SU-DHL-6 (cell line): Measurements from ENCODE around the gene FAIM.
"Not testable (repeated sequence)": the region's sequence is repeated elsewhere in the genome, so short reads cannot be mapped to it uniquely, and the experiment has no call there.

Experiments used
- H2AFZ ChIP-seq: fragments of 200-600 bp; sonication (generic); 2 replicates; pipeline ENCODE4 v1.6.1; 2014; ENCODE audit warnings: low read depth, mild to moderate bottlenecking, moderate library complexity, mixed read lengths, antibody characterized with exemption, low read length; ENCODE audit not compliant: severe bottlenecking
- H3F3A ChIP-seq: fragments of 200-600 bp; shearing (Covaris generic); 2 replicates; pipeline ENCODE4 v1.6.0; 2016; ENCODE audit warnings: antibody characterized with exemption, mild to moderate bottlenecking; ENCODE audit not compliant: insufficient read depth
- H3K27ac ChIP-seq: fragments of 200-600 bp; sonication (generic); 2 replicates; pipeline ENCODE4 v1.5.1; 2016; ENCODE audit warnings: low read depth, mild to moderate bottlenecking, low read length, moderate library complexity, mixed read lengths
- H3K27me3 ChIP-seq: fragments of 200-600 bp; sonication (generic), shearing (Covaris generic); 2 replicates; pipeline ENCODE4 v1.6.0; 2014; ENCODE audit warnings: mild to moderate bottlenecking, low read length
- H3K36me3 ChIP-seq: fragments of 200-600 bp; sonication (generic); 2 replicates; pipeline ENCODE4 v1.6.1; 2014; ENCODE audit warnings: mild to moderate bottlenecking, low read length, mixed read lengths
- H3K4me2 ChIP-seq: fragments of 300-600, 200-600 bp; shearing (Covaris generic), sonication (generic); 2 replicates; pipeline ENCODE4 v1.6.0; 2014; ENCODE audit warnings: low read length, low read depth, mild to moderate bottlenecking; ENCODE audit not compliant: poor library complexity, severe bottlenecking
- H3K4me3 ChIP-seq: fragments of 200-600 bp; sonication (generic); 2 replicates; pipeline ENCODE4 v1.5.1; 2014; ENCODE audit warnings: antibody characterized with exemption, low read length, mild to moderate bottlenecking, mixed read lengths; ENCODE audit not compliant: insufficient read depth, poor library complexity, severe bottlenecking
- H3K79me2 ChIP-seq: fragments of 200-600 bp; sonication (generic); 2 replicates; pipeline ENCODE4 v1.6.1; 2014; ENCODE audit warnings: mild to moderate bottlenecking, low read length, moderate library complexity; ENCODE audit not compliant: insufficient read depth
- H3K9ac ChIP-seq: fragments of 200-600 bp; sonication (generic); 2 replicates; pipeline ENCODE4 v1.7.0; 2014; ENCODE audit warnings: mild to moderate bottlenecking, low read length
- H3K9me2 ChIP-seq: fragments of 200-600 bp; sonication (generic); replicated peaks from 2 replicates; pipeline ENCODE4 v1.6.1; 2014; ENCODE audit warnings: low read length; ENCODE audit not compliant: insufficient read depth
- H3K9me3 ChIP-seq: fragments of 200-600 bp; sonication (generic); 2 replicates; pipeline ENCODE4 v1.6.1; 2014; ENCODE audit warnings: low read length, mixed read lengths; ENCODE audit not compliant: insufficient read depth
- H4K20me1 ChIP-seq: fragments of 200-600 bp; sonication (generic); 2 replicates; pipeline ENCODE4 v1.6.1; 2014; ENCODE audit warnings: low read depth, mild to moderate bottlenecking, antibody characterized with exemption, low read length, moderate library complexity, mixed read lengths
- EZH2phosphoT487 ChIP-seq: fragments of 200-600 bp; sonication (generic), shearing (Covaris generic); conservative IDR thresholded peaks from 2 replicates; pipeline ENCODE4 v1.6.1; 2018; ENCODE audit warnings: mild to moderate bottlenecking, antibody characterized with exemption, low read length, moderate library complexity, mixed read lengths
- TF ChIP-seq, protein P1 (sequence below): fragments of 200-600 bp; sonication (generic); IDR thresholded peaks from one replicate; pipeline ENCODE4 v1.5.1; 2017; ENCODE audit warnings: antibody characterized with exemption, mild to moderate bottlenecking, low read length, moderate library complexity; ENCODE audit not compliant: insufficient read depth, poor library complexity, severe bottlenecking

The FAIM gene

GRCh38 chr3:138600100-138600745 is 8.3 kb upstream of the FAIM start:
- Histone ChIP-seq H3K27me3 (no peaks in the 10 kb centered on the region), H3F3A (no peaks in the 10 kb centered on the region), H4K20me1 (no peaks in the 10 kb centered on the region), H3K79me2 (no peaks in the 10 kb centered on the region), H3K27ac (no peak overlapping the region), H3K4me3 (no peak overlapping the region), H3K9me3 (no peaks in the 10 kb centered on the region), H3K9me2 (no peaks in the 10 kb centered on the region), H2AFZ (no peak overlapping the region), H3K4me2 (no peak overlapping the region), H3K9ac (no peak overlapping the region), H3K36me3 (no peaks in the 10 kb centered on the region)
- TF ChIP-seq EZH2phosphoT487 = no peak
- TF ChIP-seq, protein P1, sequence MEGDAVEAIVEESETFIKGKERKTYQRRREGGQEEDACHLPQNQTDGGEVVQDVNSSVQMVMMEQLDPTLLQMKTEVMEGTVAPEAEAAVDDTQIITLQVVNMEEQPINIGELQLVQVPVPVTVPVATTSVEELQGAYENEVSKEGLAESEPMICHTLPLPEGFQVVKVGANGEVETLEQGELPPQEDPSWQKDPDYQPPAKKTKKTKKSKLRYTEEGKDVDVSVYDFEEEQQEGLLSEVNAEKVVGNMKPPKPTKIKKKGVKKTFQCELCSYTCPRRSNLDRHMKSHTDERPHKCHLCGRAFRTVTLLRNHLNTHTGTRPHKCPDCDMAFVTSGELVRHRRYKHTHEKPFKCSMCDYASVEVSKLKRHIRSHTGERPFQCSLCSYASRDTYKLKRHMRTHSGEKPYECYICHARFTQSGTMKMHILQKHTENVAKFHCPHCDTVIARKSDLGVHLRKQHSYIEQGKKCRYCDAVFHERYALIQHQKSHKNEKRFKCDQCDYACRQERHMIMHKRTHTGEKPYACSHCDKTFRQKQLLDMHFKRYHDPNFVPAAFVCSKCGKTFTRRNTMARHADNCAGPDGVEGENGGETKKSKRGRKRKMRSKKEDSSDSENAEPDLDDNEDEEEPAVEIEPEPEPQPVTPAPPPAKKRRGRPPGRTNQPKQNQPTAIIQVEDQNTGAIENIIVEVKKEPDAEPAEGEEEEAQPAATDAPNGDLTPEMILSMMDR = no peak

GRCh38 chr3:138601661-138602060 is 6.9 kb upstream of the FAIM start:
- not testable (repeated sequence) for H3K27ac ChIP-seq, H3K4me3 ChIP-seq, H3K9ac ChIP-seq, H3K36me3 ChIP-seq, H3K27me3 ChIP-seq, H4K20me1 ChIP-seq, H3K79me2 ChIP-seq, H3F3A ChIP-seq, H3K9me3 ChIP-seq, H3K4me2 ChIP-seq, H3K9me2 ChIP-seq, H2AFZ ChIP-seq

DNA sequence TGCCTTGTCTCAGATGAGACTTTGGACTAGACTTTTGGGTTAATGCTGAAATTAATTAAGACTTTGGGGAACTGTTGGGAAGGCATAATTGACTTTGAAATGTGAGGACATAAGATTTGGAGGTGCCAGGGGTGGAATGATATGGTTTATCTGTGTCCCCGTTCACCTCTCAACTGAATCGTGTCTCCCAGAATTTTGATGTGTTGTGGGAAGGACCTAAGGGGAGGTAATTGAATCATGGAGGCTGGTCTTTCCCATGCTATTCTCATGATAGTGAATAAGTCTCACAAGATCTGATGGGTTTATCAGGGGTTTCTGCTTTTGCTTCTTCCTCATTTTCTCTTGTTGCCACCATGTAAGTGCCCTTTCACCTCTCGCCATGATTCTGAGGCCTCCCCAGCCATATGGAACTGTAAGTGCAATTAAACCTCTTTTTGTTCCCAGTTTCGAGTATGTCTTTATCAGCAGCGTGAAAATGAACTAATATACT is 4.4 kb upstream of the FAIM start:
- H3K79me2 ChIP-seq, H3K4me3 ChIP-seq, H3K4me2 ChIP-seq, H3F3A ChIP-seq, H3K9me3 ChIP-seq, H2AFZ ChIP-seq, H3K9ac ChIP-seq, H3K27ac ChIP-seq, H4K20me1 ChIP-seq, H3K27me3 ChIP-seq, H3K36me3 ChIP-seq, H3K9me2 ChIP-seq: not testable (repeated sequence)

GRCh38 chr3:138609898-138610266 is 1.3 kb downstream of the FAIM start:
- H3K79me2 ChIP-seq = no peaks in the 10 kb centered on the region
- H3K4me3 ChIP-seq = no peak overlapping the region
- H3F3A ChIP-seq = no peaks in the 10 kb centered on the region
- H3K9me3 ChIP-seq = no peaks in the 10 kb centered on the region
- H3K9ac ChIP-seq = no peak overlapping the region
- no peak overlapping the region for H3K27ac ChIP-seq
- H3K4me2 ChIP-seq = no peak overlapping the region
- no peak for TF ChIP-seq EZH2phosphoT487
- TF ChIP-seq, protein P1 = no peak
- no peaks in the 10 kb centered on the region for H3K27me3 ChIP-seq
- H3K36me3 ChIP-seq = no peaks in the 10 kb centered on the region
- no peaks in the 10 kb centered on the region for H3K9me2 ChIP-seq
- no peaks in the 10 kb centered on the region for H4K20me1 ChIP-seq
- no peak overlapping the region for H2AFZ ChIP-seq
